Fibroblast of gingiva (primary cell): Measurements from ENCODE around the gene FBN3.
"Not testable (repeated sequence)": the region's sequence is repeated elsewhere in the genome, so short reads cannot be mapped to it uniquely, and the experiment has no call there.

Source experiments
- DNase-seq: peaks from one replicate; pipeline ENCODE4 v3.0.0-alpha.2; 2011; ENCODE audit warnings: low read depth

FBN3 gene

GRCh38 chr19:8149261-8150094 is at the start of gene FBN3:
Gene FBN3, minus strand, starts transcription at chr19:8149592. Its CDS starts 2,112 bp downstream, at chr19:8147480.
- no peak for DNase-seq

DNA sequence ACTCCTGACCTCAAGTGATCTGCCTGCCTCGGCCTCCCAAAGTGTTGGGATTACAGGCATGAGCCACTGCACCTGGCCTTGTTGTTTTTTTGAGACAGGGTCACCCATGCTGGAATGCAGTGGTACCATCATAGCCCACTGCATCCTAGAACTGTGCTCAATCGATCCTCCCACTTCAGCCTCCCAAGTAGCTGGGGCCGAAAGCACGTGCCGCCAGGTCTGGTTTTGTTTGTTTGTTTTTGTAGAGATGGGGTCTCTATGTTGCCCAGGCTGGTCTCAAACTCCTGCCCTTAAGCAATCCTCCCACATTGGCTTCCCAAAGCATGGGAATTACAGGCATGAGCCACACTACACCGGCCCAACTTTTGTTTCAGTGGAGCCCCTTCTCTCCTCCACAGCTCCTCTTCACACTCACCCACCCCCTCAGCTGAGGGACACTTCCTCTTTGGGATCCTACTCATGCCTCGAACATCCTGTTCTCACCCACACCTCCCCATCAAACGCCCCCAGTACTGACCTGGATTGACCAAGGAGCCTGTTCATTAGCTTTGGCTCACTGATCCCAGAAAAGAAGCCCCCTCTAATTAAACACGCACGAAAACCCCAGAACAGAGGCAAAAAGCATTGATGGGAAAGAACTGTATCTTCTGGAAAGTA is 47.0 kb upstream of the FBN3 start:
- no peak for DNase-seq

- DNase-seq, result no peak
These were observed 45.3 kb upstream of the FBN3 start for GRCh38 chr19:8194528-8195267.

GRCh38 chr19:8192221-8192820 is 42.9 kb upstream of the FBN3 start:
- DNase-seq, result no peak

GRCh38 chr19:8185343-8186068 is 36.1 kb upstream of the FBN3 start:
- peak; percentile 52 for DNase-seq

DNA sequence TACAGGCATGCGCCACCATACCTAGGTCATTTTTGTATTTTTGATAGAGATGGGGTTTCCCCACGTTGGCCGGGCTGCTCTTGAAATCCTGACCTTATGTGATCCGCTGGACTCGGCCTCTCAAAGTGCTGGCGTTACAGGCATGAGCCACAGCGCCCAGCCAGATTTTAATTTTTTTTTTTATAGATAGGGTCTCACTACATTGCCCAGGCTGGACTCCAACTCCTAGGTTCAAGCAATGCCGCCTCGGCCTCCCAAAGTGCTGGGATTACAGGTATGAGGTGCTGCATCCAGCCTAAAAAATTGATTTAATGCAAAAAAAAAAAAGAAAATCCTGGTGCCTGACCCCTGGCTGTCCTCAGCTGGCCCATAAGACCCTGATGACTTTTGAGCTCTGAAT is 34.9 kb upstream of the FBN3 start:
- no peak for DNase-seq

- peak; percentile 9 for DNase-seq
These were observed 30.6 kb upstream of the FBN3 start for GRCh38 chr19:8180018-8180417.

DNA sequence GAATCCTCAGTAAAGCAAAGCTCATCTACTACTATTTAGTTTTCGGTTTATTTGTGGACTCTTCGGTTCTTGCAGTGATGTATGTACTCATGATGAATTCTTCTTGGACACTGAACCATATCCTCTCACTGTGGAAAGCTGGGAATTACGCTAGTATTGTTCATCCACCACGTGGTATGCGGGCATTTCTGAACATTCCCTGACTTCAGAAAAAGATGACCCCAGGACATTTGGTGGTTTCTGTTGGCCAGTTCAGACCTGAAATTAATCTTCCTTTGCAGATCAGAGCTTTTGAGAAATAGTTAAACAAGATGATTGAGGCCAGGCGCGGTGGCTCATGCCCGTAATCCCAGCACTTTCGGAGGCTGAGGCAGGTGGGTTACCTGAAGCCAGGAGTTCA is 25.3 kb upstream of the FBN3 start:
- peak; percentile 19 for DNase-seq

GRCh38 chr19:8168537-8168936 is 19.1 kb upstream of the FBN3 start:
- DNase-seq, result no peak

DNA sequence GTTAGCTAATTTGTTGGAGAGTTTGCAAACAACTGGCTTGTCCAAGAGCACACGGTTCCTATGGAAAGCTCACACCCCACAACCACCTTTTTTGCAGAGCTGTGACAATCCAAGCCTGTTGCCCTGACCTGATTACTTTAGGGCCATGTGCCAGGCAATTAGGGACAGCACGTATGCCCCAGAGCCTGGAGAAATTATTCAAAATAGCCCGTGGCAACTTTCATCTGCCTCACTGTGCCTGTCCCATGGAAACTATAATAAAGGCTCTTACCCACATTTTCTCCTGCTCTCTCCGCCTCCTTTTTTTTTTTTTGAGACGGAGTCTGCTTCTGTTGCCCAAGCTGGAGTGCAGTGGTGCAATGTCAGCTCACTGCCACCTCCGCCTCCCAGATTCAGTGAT is 18.6 kb upstream of the FBN3 start:
- no peak for DNase-seq

- no peak for DNase-seq
These were observed 14.4 kb upstream of the FBN3 start for GRCh38 chr19:8163759-8164158.

- DNase-seq, result no peak
These were observed 11.8 kb upstream of the FBN3 start for GRCh38 chr19:8161135-8161646.

DNA sequence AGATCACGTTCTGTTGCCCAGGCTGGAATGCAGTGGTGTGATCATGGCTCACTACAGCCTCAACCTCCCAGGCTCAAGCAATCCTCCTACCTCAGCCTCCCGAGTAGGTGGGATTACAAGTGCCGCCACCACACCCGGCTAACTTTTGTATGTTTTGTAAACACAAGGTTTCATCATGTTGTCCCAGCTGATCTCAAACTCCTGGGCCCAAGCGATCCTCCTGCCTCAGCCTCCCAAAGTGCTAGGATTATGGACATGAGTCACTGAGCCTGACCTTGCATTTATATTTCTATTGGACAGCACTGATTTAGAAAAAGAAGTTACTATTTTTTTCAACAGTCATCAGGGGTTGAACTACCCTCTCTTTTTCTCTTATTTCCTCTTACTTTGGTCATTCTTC is 9.9 kb upstream of the FBN3 start:
- DNase-seq, result not testable (repeated sequence)

DNA sequence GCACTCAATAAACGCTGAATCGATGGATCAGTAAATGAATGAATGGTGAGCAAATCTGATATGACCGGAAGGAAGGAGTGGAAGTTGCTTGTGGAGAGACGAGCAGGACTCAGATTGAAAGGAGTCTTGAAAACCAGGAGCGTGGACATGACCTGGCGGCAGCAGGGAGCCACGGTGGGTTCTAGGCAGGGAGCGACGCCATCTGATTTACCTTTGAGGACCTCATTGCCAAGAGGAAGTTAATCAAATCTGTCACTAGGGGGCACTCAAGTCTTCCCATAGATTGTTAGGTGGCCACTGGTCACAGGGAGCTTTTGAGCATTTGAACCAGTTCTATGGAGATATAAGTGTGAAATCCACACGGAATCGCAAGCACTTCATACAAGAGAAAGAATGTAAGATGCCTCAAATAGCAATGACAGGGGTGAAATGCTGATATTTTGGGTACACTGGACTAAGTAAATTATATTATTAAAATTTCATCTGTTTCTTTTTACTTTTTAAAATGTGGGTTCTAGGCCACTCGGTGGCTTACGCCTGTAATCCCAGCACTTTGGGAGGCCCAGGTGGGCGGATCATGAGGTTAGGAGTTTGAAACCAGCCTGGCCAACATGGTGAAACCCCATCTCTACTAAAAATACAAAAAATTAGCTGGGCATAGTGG is 9.2 kb upstream of the FBN3 start:
- DNase-seq, result peak; percentile 53

DNA sequence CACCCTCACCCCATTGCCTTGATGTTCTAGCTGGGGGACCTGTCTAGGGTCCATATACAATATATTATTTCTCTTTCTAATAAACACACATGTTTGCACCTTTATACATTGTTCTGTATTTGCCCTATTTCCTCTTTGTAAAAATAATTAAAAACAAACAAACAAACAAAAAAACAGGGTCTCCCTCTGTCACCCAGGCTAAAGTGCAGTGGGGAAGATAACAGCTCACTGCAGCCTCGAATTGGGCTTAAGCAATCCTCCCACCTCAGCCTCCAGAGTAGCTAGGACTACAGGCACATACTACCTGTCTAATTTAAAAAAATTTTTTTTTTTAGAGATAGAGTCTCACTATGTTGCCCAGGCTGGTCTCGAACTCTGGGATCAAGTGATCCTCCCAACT is 5.9 kb upstream of the FBN3 start:
- DNase-seq, result no peak

DNA sequence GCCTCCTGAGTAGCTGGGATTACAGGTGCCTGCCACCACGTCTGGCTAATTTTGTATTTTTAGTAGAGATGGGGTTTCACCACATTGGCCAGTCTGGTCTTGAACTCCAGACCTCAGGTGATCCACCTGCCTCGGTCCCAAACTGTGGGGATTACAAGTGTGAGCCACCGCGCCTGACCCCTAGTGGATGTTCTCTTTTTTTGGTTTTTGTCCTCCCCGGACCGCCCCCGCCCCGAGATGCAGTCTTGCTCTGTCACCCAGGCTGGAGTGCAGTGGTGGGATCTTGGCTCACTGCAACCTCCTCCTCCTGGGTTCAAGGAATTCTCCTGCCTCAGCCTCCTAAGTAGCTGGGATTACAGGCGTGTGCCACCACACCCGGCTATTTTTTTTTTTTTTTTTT is 4.6 kb upstream of the FBN3 start:
- not testable (repeated sequence) for DNase-seq

- DNase-seq, result no peak
These were observed 2.3 kb upstream of the FBN3 start for GRCh38 chr19:8151767-8152035.

GRCh38 chr19:8150998-8151766 is 1.8 kb upstream of the FBN3 start:
- no peak for DNase-seq

DNA sequence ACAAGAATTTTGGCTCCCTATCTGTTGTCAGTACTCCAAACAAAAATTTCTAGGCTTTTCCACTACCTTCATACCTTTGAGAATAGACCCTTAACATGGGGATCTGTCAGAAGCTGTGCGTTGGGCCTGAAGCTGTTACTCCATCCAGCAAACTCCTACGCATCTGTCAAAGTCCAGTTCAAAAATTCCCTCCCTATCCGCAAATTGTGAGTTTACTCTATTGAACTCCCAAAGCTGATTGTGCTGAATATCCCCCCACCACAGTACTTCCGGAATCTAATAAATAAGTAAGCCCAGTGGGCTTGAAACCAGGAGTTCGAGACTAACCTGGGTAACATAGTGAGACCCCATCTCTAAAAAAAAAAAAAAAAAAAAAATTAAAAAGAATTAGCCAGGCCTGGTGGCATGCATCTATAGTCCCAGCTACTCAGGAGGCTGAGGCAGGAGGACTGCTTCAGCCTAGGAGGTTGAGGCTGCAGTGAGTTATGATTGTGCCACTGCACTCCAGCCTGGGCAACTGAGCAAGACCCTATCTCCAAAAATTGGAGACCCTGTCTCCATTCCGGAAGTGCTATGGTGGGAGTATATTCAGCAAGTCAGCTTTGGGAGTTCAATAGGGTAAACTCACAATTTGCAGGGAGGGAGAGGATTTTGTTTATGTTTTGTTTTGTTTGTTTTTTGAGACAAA is 930 bp upstream of the FBN3 start:
- DNase-seq, result no peak
